ENCODE measurements around the gene CC2D1A.

DNA sequence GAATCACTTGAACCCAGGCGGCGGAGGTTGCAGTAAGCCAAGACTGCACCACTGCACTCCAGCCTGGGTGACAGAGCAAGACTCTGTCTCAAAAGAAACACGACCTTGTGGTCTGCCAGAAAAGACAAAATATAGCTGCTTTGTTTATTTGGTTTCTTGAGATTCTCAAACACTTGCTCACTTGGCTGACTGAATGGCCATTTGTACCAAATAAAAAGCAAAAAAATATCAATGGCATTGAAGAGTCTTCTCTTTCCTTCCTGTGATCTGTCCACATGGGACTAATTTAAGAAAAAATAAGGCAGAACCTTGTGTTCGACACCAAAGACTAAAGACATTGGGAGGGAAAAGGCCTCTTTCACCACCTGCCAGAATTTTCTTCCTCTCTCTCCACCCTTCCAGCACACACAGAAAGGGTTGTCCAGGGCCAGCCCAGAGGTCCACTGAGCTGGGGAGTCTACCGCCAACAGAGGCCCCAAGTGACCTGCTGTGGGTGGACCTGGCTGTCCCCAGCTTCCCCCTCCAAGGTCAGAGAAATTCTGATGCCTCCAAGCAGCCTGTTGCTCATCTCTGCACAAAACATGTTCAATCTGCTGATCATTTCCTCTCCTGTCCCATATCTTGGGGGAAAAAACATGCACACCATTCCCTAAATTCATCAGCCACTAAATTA is 6.0 kb upstream of the CC2D1A start:
- TF ChIP-seq, protein P1, sequence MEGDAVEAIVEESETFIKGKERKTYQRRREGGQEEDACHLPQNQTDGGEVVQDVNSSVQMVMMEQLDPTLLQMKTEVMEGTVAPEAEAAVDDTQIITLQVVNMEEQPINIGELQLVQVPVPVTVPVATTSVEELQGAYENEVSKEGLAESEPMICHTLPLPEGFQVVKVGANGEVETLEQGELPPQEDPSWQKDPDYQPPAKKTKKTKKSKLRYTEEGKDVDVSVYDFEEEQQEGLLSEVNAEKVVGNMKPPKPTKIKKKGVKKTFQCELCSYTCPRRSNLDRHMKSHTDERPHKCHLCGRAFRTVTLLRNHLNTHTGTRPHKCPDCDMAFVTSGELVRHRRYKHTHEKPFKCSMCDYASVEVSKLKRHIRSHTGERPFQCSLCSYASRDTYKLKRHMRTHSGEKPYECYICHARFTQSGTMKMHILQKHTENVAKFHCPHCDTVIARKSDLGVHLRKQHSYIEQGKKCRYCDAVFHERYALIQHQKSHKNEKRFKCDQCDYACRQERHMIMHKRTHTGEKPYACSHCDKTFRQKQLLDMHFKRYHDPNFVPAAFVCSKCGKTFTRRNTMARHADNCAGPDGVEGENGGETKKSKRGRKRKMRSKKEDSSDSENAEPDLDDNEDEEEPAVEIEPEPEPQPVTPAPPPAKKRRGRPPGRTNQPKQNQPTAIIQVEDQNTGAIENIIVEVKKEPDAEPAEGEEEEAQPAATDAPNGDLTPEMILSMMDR (IDR thresholded peaks at IDR 0.05 in 4 of 5, conservative IDR thresholded peaks at IDR 0.05 in 1 of 5) = no peak
- TF ChIP-seq POLR2A (IDR thresholded peaks at IDR 0.05) = no peak
